COLO829 (cell line): ENCODE measurements around the gene MRPS11.
"Not testable (repeated sequence)": the region's sequence is repeated elsewhere in the genome, so short reads cannot be mapped to it uniquely, and the experiment has no call there.

Experiments
- DNase-seq: peaks from one replicate; pipeline ENCODE4 v3.0.0; 2012; ENCODE audit warnings: low spot score

MRPS11 gene

GRCh38 chr15:88454867-88455810, 12.4 kb upstream of the MRPS11 start:
- DNase-seq, result peak; percentile 87

- no peak for DNase-seq
These were observed 10.8 kb upstream of the MRPS11 start for GRCh38 chr15:88456733-88457132.

DNA sequence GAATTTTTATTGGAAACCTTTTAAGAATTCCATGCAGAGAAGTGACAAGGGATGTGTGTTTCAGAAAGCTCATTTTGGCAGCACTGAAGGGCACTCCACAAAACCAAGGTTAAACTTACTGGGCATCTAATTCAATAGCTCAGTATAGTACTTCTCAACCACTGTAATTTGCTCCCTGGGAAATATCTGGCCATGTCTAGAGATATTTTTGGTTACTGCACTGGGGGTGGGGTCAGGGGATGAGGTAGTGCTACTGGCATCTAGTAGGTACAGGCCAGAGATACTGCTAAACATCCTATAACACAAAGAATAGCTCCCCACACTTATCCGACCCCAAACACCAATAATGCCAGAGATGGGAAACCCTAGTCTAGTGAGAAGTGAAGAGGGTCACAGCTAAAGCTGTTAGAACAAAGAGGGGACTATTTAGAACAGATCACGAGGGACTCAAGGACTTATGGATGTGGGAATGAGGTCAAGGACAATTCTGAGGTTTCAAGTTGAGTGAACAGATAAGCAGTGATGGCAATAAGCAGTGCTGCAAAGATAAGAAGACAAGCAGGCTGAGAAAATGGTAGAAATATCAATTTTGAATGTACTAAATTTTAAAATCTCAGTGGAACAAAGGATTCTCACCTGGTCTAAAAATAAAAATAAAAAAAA, 3.5 kb upstream of the MRPS11 start:
- no peak for DNase-seq

GRCh38 chr15:88465633-88466224, 1.8 kb upstream of the MRPS11 start:
- no peak for DNase-seq

DNA sequence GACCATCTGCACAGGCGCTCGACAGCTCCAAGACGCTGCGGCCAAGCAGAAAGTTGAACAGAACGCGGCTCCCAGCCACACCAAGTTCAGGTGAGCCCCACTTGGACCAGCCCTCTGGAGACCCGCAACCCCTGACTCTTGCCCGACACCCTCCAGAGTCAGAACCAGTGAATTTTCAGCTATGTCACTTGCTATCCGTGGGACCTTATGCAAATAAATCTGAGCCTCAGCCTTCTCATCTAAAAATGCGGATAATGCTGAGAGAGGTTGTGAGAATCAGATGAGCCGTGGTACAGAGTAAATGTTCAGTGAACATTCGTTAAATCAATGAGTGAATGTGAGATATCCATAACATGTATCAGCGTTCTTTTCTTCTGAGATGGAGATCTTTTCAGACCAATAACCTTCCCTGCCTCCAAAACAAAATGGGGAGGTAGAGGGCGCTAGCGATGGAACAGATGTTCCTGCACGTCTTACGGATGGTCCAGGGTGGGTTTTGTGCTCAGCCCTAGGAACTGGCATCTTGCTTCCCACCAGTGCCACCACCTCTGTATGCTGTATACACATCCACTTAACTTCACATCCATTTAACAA, 524 bp downstream of the MRPS11 start:
- DNase-seq, result peak; percentile 36

- DNase-seq, result not testable (repeated sequence)
These were observed 1.2 kb downstream of the MRPS11 start for GRCh38 chr15:88468721-88469120.

DNA sequence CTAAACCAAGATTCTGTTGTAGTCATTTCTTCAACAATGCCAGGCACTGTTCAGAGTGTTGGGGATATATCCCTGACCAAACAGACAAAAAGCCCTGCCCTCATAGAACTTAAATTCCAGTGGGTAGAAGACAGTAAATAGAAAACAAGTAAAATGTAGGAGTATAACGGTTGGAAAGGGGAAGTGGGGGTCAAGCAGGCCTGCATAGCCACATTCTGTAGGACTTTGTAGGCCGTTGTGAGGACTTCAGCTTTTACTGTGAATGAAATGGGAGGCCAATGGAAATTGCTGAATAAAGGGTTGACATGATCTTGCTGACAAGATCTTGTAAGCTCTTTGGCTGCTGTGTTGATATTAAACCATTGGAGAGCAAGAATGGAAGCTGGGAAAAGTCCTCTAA, 1.8 kb downstream of the MRPS11 start:
- no peak for DNase-seq

- no peak for DNase-seq
These were observed 3.3 kb downstream of the MRPS11 start for GRCh38 chr15:88470625-88471372.

GRCh38 chr15:88472225-88472624, 4.7 kb downstream of the MRPS11 start:
- DNase-seq, result no peak

- not testable (repeated sequence) for DNase-seq
These were observed 6.3 kb downstream of the MRPS11 start for GRCh38 chr15:88473661-88474293.

GRCh38 chr15:88476635-88477060, 9.1 kb downstream of the MRPS11 start:
- DNase-seq, result peak; percentile 63

- DNase-seq, result no peak
These were observed 9.6 kb downstream of the MRPS11 start for GRCh38 chr15:88477126-88477525.

- no peak for DNase-seq
These were observed 10.4 kb downstream of the MRPS11 start for GRCh38 chr15:88477904-88478303.

DNA sequence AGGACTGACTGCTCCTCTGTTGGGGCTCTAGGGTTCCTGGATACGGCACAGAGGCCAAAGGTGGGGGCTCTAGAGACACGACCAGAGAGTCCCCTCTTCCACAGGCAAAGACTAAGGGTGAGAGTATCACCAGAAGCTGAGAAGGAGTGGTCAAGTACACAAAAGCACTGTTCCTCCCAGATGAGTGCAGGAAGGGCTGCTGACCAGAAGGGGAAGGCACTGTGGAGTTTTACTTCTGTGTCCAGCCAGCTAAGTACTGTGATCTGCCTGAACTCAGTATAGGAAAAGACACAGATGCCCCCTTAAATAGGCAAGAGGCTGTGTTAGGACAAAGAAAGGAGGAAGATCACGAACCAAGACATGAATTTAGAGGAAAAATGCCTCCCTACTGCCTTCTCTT, 11.7 kb downstream of the MRPS11 start:
- no peak for DNase-seq

DNA sequence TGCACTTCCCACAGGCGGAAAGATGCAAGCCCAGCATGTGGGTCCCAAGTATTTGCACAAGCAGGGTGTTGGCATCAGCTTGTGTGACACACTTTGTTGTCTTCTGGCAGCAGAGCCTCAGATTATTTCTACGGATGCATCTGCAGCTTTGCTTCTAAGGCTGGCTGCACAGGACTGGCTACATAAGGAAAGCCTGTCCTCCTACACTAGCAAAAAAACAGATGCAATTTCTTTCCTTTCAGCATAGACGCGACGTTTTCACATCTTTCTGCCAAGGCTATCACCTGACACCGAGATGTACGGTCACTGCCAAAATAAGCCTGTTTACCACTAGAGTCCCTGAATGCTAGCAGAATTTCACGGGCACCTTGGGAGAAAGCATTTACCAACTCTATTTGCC, 13.5 kb downstream of the MRPS11 start:
- no peak for DNase-seq

DNA sequence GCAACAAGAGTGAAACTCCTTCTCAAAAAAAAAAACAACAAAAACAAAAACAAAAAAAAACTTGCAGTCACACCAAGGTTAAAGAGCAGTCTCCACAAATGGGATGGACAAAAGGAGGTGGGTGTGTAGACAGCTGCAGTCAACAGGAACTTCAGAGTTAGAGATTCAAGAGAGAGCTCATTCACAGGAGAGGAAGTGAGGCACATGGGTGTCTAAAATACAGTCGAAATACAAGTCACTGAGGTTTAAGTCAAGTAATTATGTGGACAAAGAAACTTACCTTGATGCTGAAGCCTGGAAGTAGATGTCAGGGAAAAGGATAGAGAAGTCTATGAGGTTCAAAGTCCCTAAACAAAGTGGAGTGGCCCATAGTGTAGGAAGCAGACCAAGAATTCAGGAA, 14.8 kb downstream of the MRPS11 start:
- DNase-seq, result no peak

- no peak for DNase-seq
These were observed 17.3 kb downstream of the MRPS11 start for GRCh38 chr15:88484682-88485331.

DNA sequence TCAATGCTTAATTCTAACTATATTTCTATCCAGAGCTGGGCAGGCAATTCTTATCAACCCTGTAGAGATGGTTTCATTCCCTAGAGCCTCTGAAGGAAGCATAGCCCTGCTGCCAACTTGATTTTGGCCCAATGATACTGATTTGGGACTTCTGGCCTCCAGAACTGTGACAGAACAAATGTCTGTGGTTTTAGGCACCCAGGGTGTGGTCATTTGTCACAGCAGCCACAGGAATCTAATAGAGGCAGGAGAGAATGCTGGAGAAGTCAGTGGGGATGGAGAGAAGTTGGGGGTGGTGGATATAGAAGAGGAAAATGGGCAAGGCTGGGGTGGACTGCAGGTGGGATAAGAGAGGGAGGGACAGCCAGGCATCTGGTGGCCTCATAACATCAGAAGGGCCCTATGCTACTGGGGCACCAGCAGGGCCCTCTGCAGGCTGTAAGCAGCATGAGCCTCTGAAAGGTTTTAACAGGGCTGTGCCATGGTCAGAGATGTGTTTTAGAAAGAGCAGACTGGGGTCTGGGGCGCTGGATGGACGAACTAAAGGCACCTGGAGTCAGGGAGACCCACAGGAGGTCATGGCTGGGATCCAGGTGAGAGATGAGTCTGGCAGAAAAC, 19.8 kb downstream of the MRPS11 start:
- DNase-seq, result no peak

- no peak for DNase-seq
These were observed 20.5 kb downstream of the MRPS11 start for GRCh38 chr15:88487796-88488523.

DNA sequence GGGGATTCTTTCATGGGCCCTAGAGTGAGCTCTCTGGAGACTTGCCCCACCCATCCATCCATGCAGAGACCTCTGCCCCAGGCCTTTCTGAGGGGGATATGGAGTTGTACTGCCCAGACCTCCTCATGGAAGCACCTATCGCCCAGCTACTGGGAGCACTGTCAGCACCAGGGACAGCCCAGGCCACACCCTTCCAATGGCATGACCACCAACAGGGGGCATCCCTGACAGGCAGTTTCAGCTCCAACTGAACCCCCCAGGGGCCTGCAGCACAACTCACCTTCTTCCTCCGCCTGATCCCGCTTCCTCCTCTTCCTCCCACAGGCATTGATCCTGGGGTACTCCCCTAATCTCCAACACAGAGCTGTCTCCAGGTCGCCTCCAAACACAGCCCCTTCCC, 21.8 kb downstream of the MRPS11 start:
- no peak for DNase-seq
